CD14-positive monocyte (primary cell): ENCODE data around the gene NBAS. TPM values are rescaled to one million over a fixed set of nuclear protein-coding genes. Genes with fewer than 3 reads are reported as not detected.
"Not testable (repeated sequence)": the region's sequence is repeated elsewhere in the genome, so short reads cannot be mapped to it uniquely, and the experiment has no call there.

ENCODE experiments used
- DNase-seq, 3 donors: peaks; one replicate each; pipeline ENCODE4 v3.0.0-alpha.2; 2011 to 2022
- H2AFZ ChIP-seq: 2 replicates; pipeline ENCODE4 v1.6.0; 2012; ENCODE audit warnings: mild to moderate bottlenecking, low read depth, low read length, inconsistent platforms; ENCODE audit not compliant: insufficient read depth, poor library complexity, severe bottlenecking
- H3K27ac ChIP-seq, 2 donors: 1 replicate in 1 of 2; 2 replicates in 1 of 2; pipeline ENCODE4 v1.5.1; 2012 to 2013; ENCODE audit warnings: low read length in 2 of 2, control low read depth in 1 of 2, inconsistent platforms in 1 of 2, low read depth in 1 of 2, mild to moderate bottlenecking in 1 of 2
- H3K27me3 ChIP-seq, 2 donors: one replicate each; pipeline versions ENCODE4 v1.6.0 to v1.6.1; 2011 to 2013; ENCODE audit warnings: low read length in 2 of 2; ENCODE audit not compliant: control insufficient read depth in 2 of 2, insufficient read depth in 2 of 2
- H3K36me3 ChIP-seq, 2 donors: replicated peaks in 1 of 2; 1 replicate in 1 of 2; 2 replicates in 1 of 2; pipeline versions ENCODE4 v1.5.1 to v1.6.1; 2012 to 2013; ENCODE audit warnings: low read length in 2 of 2, control low read depth in 1 of 2, inconsistent platforms in 1 of 2, mild to moderate bottlenecking in 1 of 2; ENCODE audit not compliant: insufficient read depth in 2 of 2, control insufficient read depth in 1 of 2
- H3K4me1 ChIP-seq, 2 donors: 1 replicate in 1 of 2; 2 replicates in 1 of 2; pipeline versions ENCODE4 v1.5.1 to v1.6.1; 2012 to 2013; ENCODE audit warnings: low read length in 2 of 2, control low read depth in 1 of 2, inconsistent platforms in 1 of 2, mild to moderate bottlenecking in 1 of 2, moderate library complexity in 1 of 2; ENCODE audit not compliant: insufficient read depth in 2 of 2, control insufficient read depth in 1 of 2
- H3K4me2 ChIP-seq: replicated peaks from 2 replicates; pipeline ENCODE3; 2012; ENCODE audit warnings: low read length, moderate library complexity, mild to moderate bottlenecking; ENCODE audit not compliant: poor library complexity, severe bottlenecking; ENCODE audit errors: extremely low read depth
- H3K4me3 ChIP-seq, 3 experiments: fragments of 200-600 bp in 1 of 3; sonication (generic) in 1 of 3; replicated peaks in 1 of 3; 1 replicate in 2 of 3; 2 replicates in 1 of 3; pipeline ENCODE4 v1.5.1; 2011 to 2013; ENCODE audit warnings: low read length in 3 of 3, mild to moderate bottlenecking in 3 of 3, control low read depth in 2 of 3, low read depth in 2 of 3, inconsistent platforms in 1 of 3, moderate library complexity in 1 of 3
- H3K79me2 ChIP-seq: 2 replicates; pipeline ENCODE4 v1.6.0; 2012; ENCODE audit warnings: mild to moderate bottlenecking, control low read depth, inconsistent platforms, low read length, moderate library complexity; ENCODE audit not compliant: insufficient read depth
- H3K9ac ChIP-seq: 2 replicates; pipeline ENCODE4 v1.6.0; 2017; ENCODE audit warnings: low read length, mild to moderate bottlenecking; ENCODE audit not compliant: insufficient read depth, poor library complexity, severe bottlenecking
- H3K9me3 ChIP-seq, 2 donors: replicated peaks in 1 of 2; 1 replicate in 1 of 2; 2 replicates in 1 of 2; pipeline versions ENCODE4 v1.5.1 to v1.6.1; 2012 to 2013; ENCODE audit warnings: low read length in 2 of 2, control low read depth in 1 of 2; ENCODE audit not compliant: control insufficient read depth in 1 of 2, insufficient read depth in 1 of 2
- H4K20me1 ChIP-seq: 2 replicates; pipeline ENCODE4 v1.6.0; 2012; ENCODE audit warnings: mild to moderate bottlenecking, low read length, control low read depth, moderate library complexity; ENCODE audit not compliant: insufficient read depth
- H3K27ac Mint-ChIP-seq, 7 donors: one replicate each; pipeline ENCODE4 v1.8.0; 2020; ENCODE audit warnings: mild to moderate bottlenecking in 7 of 7, mixed read lengths in 7 of 7, moderate library complexity in 6 of 7, inconsistent platforms in 2 of 7
- H3K27me3 Mint-ChIP-seq, 3 donors: one replicate each; pipeline ENCODE4 v1.8.0; 2021 to 2022; ENCODE audit warnings: low read depth in 3 of 3, mild to moderate bottlenecking in 3 of 3, mixed read lengths in 3 of 3, moderate library complexity in 3 of 3, inconsistent platforms in 1 of 3
- H3K36me3 Mint-ChIP-seq, 2 donors: one replicate each; pipeline ENCODE4 v1.8.0; 2020; ENCODE audit warnings: mixed read lengths in 2 of 2, inconsistent platforms in 1 of 2, mild to moderate bottlenecking in 1 of 2
- H3K4me1 Mint-ChIP-seq: one replicate; pipeline ENCODE4 v1.8.0; 2020; ENCODE audit warnings: mild to moderate bottlenecking, mixed read lengths
- H3K4me3 Mint-ChIP-seq, 2 donors: one replicate each; pipeline ENCODE4 v1.8.0; 2020; ENCODE audit warnings: mild to moderate bottlenecking in 2 of 2, mixed read lengths in 2 of 2, moderate library complexity in 1 of 2
- H3K9me3 Mint-ChIP-seq, 7 donors: one replicate each; pipeline ENCODE4 v1.8.0; 2020 to 2022; ENCODE audit warnings: mixed read lengths in 7 of 7, mild to moderate bottlenecking in 6 of 7, moderate library complexity in 6 of 7, inconsistent platforms in 2 of 7
- CTCF ChIP-seq: fragments of 200-600 bp; IDR thresholded peaks from one replicate; pipeline ENCODE4 v1.8.0; 2022; ENCODE audit warnings: antibody characterized with exemption, mild to moderate bottlenecking
- WGBS: methylation state at CpG from one replicate; pipeline ENCODE4 v1.1.5; 2013; ENCODE audit warnings: missing lambda C conversion rate; ENCODE audit not compliant: insufficient coverage; 5-methylcytosine and 5-hydroxymethylcytosine counted together
- intact Hi-C, 2 donors: fragments of 100-400 bp; cut with micrococcal nuclease; formaldehyde crosslinking; loops; one replicate each; pipeline versions ENCODE4 v1.15.0 to v1.15.1; 2023
- polyA plus RNA-seq, 3 donors: library from polyadenylated mRNA; depleted of rRNA in 1 of 3; unstranded in 2 of 3; stranded (reverse) in 1 of 3; fragments of 300-500 nt in 2 of 3; fragments of >200 nt in 1 of 3; fragmentation: Illumina TruSeq in 2 of 3; gene quantifications; 1 replicate in 2 of 3; 2 replicates in 1 of 3; pipeline ENCODE4 v1.2.3, GENCODE V29; 2012 to 2021

NBAS gene
- polyA plus RNA-seq, 3 donors: 8.9 to 10.9 (median 8.9) TPM

- no peak overlapping the region for H2AFZ ChIP-seq
- intact Hi-C loops: no loop called here
- Mint-ChIP-seq H3K27me3 (no peaks in the 10 kb centered on the region), H3K4me3 (no peak overlapping the region), H3K27ac (no peak overlapping the region), H3K9me3 (peaks cover 6 to 15% (median 9%) of the 10 kb centered on the region in 7 donors), H3K36me3 (peaks cover 7% of the 10 kb centered on the region in 2 donors), H3K4me1 (peaks cover 2% of the 10 kb centered on the region)
- H3K79me2 ChIP-seq: no peaks in the 10 kb centered on the region
- no peak overlapping the region for H3K4me2 ChIP-seq
- H3K9ac ChIP-seq: no peak overlapping the region
- whole genome bisulfite sequencing: 89% methylated on average over 2 of the region's 3 CpGs
- no peaks in the 10 kb centered on the region for H4K20me1 ChIP-seq
- no peaks in the 10 kb centered on the region for H3K4me1 ChIP-seq
- no peak overlapping the region for H3K4me3 ChIP-seq
- no peak overlapping the region for H3K27ac ChIP-seq
- TF ChIP-seq CTCF: no peak
- DNase-seq: no peak
- H3K36me3 ChIP-seq: peaks cover 0 to 5% of the 10 kb centered on the region in 2 donors
- no peaks in the 10 kb centered on the region for H3K27me3 ChIP-seq
- peaks cover 0 to 5% of the 10 kb centered on the region in 2 donors for H3K9me3 ChIP-seq
These were observed 309.4 kb downstream of the NBAS start for GRCh38 chr2:15251753-15252152.

- H3K4me1 Mint-ChIP-seq, H3K4me2 ChIP-seq, H3K4me3 Mint-ChIP-seq, H3K36me3 ChIP-seq, H4K20me1 ChIP-seq, H3K9ac ChIP-seq, H2AFZ ChIP-seq, H3K4me3 ChIP-seq, DNase-seq, H3K27ac Mint-ChIP-seq, H3K4me1 ChIP-seq, H3K27me3 Mint-ChIP-seq, H3K27me3 ChIP-seq, intact Hi-C loops, H3K9me3 ChIP-seq, H3K79me2 ChIP-seq, H3K27ac ChIP-seq: not testable (repeated sequence)
- peaks cover 6 to 15% (median 9%) of the 10 kb centered on the region in 7 donors for H3K9me3 Mint-ChIP-seq
- H3K36me3 Mint-ChIP-seq: peaks cover 7 to 11% of the 10 kb centered on the region in 2 donors
- 100% methylated on average over 1 of the region's 3 CpGs for WGBS
These were observed 310.2 kb downstream of the NBAS start for GRCh38 chr2:15250946-15251345.
